Epithelial cell of esophagus (primary cell): ENCODE results near the gene TOX4.

Experiments used
- DNase-seq: peaks from one replicate; pipeline ENCODE4 v3.0.0; 2010; ENCODE audit warnings: low read depth
- H3K4me3 ChIP-seq: 2 replicates; pipeline ENCODE4 v1.5.1; 2011; ENCODE audit warnings: mild to moderate bottlenecking, low read length, control low read depth
- TF ChIP-seq, protein P1 (sequence below): IDR thresholded peaks from 2 replicates; pipeline ENCODE4 v1.5.1; 2011; ENCODE audit warnings: low read depth, mild to moderate bottlenecking, low read length, control low read depth, inconsistent platforms; ENCODE audit not compliant: insufficient read depth; ENCODE audit errors: missing control alignments

Gene TOX4

DNA sequence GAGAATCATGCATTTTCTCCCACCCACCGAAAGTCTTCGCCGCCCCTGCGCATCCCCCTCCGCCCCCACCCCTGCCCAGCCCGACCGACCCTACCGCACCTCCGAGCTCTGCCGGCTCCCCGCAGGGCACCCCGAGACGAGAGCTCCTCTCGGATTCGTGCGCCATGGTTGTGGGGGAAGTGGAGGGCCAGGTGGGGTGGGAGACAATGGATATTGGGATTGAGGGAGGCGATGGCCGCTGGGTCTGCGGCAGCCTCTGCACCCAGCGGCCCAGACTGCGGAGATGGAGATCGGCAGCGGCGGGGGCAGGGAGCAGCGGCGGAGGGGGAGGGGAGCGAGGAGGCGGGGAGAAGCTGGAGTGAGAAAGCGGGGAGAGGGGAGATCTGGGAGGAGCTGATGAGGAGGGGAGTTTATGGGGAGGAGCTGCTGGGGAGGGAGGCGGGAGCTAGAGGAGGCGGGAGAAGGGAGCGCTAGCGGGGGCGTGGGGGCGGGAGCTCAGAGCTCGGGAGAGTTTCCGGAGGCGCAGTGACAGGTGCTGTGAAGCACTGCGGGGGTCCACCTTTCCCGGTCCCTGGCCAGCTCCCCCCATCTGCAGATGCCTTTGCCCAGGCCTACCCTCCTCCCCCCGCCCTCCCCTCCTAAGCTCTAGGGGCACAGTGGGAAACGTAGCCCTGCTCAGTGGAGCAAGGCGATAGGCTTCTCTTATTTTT lies 49.1 kb downstream of the TOX4 start, which contains the start of gene SALL2:
Gene SALL2 (minus strand): TSS at position 385 of the 710 bp plus-strand sequence. CDS start 219 bp downstream, at position 166.
- peak within 1 kb of the TSS; percentile 62 for H3K4me3 ChIP-seq
- TF ChIP-seq, protein P1, sequence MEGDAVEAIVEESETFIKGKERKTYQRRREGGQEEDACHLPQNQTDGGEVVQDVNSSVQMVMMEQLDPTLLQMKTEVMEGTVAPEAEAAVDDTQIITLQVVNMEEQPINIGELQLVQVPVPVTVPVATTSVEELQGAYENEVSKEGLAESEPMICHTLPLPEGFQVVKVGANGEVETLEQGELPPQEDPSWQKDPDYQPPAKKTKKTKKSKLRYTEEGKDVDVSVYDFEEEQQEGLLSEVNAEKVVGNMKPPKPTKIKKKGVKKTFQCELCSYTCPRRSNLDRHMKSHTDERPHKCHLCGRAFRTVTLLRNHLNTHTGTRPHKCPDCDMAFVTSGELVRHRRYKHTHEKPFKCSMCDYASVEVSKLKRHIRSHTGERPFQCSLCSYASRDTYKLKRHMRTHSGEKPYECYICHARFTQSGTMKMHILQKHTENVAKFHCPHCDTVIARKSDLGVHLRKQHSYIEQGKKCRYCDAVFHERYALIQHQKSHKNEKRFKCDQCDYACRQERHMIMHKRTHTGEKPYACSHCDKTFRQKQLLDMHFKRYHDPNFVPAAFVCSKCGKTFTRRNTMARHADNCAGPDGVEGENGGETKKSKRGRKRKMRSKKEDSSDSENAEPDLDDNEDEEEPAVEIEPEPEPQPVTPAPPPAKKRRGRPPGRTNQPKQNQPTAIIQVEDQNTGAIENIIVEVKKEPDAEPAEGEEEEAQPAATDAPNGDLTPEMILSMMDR, result no peak
- peak; percentile 49 for DNase-seq

DNA sequence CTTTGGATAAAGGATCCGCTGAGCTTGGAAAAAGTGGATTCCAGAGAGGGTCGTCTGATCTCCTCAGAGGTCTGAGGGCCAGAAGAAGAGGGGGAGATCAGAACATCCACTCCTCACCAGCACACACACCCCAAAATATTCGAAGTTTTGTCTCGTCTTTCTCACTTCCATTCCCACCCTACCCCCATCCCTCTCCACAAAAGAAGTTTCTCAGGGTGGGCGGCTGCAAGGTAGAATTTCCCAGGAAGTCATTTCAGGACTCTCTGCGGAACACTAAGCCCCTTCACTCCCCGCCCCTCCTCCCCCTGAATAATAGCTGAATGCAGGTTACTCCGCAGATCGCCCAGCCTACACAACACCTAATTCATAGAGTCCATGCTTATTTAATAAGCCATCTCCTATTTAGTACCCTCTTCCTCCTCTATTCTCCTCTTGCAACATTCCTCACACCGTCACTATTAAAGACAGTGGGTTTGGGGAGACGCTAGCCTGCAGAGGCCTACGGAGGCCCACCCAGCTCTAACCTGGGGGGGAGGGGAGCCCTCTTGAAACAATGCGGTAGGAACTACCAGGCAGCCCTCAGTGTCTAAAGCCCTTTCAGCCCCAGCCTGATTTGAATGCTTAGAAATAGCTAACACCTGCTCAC lies 49.8 kb downstream of the TOX4 start:
- H3K4me3 ChIP-seq, result peak overlapping the region; percentile 62
- no peak for DNase-seq
- TF ChIP-seq, protein P1, result no peak

DNA sequence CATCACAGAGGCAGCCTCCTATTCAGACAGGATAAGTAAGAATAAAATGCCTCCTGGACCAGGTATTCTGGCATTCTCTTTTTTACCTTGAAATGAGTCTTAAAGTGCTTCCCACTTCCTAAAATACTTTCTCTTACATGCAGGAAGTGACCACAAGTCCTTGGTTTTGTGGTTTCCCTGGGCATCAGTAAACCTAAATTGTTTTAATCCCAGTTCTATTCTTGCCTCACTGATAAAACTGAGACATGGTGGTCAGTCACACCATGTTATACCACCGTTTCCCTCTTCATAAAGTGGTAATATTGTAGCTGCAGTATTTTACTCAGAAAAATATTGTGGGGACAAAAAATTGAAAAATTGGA lies 50.3 kb downstream of the TOX4 start:
- no peak for DNase-seq
- TF ChIP-seq, protein P1, result no peak
- H3K4me3 ChIP-seq, result no peak overlapping the region

DNA sequence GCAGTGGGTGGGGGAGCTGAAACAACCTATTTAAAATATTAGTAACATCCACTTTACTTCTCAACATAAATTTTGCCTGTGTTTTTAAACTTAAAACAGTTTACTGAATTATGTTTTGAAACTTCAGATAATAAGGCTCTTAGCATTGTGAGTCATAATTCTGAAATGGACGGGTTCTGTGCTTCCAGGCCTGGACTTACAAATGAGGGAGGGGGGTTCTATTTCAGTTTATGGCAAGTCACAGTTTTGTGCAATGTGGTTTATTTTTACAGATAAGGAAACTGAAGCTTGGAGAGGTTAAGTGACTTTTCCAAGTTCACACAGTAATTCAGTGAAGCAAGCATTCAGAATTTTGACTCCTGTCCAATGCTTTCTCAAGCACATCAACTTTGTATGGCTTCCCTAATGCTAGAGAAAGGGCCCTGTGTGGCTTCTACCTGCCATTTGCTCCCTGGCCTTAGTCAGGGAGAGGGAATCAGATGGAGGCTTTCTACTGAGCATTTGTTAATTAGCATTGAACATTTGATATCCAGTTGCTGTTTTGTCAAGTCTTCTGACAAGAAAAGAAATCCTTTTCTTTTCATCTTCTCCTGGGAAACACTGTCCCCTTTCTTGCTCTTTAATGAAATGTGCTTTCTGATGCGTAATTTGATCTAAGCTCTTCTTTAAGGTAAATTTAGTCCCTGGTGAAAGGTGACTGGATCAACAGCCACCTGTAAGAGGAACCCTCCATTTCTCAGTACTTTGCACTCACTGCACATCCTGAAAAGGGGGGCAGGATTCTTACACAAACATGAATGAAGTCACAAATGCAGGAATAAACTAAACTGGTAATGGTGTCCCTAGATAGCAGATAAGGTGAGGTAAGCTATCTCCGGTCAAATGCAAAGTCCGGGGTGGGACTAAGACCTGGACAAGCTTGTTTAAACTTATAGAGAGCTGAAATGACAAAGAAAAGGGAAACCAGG lies 51.7 kb downstream of the TOX4 start:
- DNase-seq, result no peak
- H3K4me3 ChIP-seq, result no peak overlapping the region
- TF ChIP-seq, protein P1, result no peak

DNA sequence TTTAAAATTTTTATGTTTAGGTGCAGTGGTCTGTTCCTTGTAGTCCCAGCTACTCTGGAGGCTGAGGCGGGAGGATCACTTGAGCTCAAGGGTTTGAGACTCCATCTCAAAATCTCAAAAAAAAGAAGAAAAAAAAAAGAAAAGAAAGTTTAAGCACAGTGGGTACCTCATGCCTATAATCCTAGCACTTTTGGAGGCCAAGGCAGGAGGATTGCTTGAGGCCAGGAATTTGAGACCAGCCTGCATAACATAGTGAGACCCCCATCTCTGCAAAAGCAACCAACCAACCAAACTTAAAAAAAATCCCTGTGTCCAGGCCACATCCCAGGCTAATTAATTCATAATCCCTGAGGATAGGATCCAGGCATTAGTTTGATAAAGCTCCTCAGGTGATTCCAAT lies 52.5 kb downstream of the TOX4 start:
- TF ChIP-seq, protein P1, result no peak
- DNase-seq, result no peak
- H3K4me3 ChIP-seq, result no peak overlapping the region

DNA sequence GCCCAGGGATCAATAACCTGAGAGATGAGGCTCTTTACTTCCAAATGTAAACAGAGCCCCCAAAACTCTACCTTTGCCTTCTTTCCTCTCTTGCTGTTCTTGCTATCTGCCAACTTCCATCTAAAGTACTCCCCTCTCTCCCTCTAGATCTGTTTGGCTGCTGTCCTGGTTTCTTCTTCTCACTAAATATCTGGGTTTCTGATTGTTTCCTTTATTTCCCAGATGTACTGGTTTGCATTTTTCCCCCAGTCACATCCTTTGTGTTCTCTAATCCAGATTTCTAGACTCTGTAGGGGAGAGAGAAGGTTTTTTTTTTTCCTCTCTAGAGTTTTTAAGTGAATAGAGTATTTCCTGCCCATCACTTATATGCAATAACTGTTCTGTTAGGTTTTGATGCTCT lies 56.3 kb downstream of the TOX4 start:
- DNase-seq, result no peak
- no peak overlapping the region for H3K4me3 ChIP-seq
- TF ChIP-seq, protein P1, result no peak
